ENCODE data around the gene PEX5L. TPM values are rescaled to one million over a fixed set of nuclear protein-coding genes. Genes with fewer than 3 reads are reported as not detected.

PEX5L gene
- polyA plus RNA-seq, 1 donor from 2014 or later: 1.0 TPM

GRCh38 chr3:179829401-179829800 is 207.3 kb downstream of the PEX5L start:
- Histone ChIP-seq H4K20me1 (ENCODE audit: insufficient read depth) (no peaks in the 10 kb centered on the region), H3K79me2 (replicated peaks; ENCODE audit: insufficient read depth, low read length) (no peaks in the 10 kb centered on the region), H3K27me3 (ENCODE audit: insufficient read depth, low read depth, low read length) (no peaks in the 10 kb centered on the region), H3K4me3 (ENCODE audit: low read length) (no peak overlapping the region), H2AFZ (ENCODE audit: low read depth, low read length) (no peak overlapping the region), H3K9me3 (ENCODE audit: low read length) (no peaks in the 10 kb centered on the region), H3K9ac (ENCODE audit: low read length) (no peak overlapping the region), H3K4me2 (ENCODE audit: low read length) (no peak overlapping the region), H3K9me2 (ENCODE audit: insufficient read depth, low read length) (no peaks in the 10 kb centered on the region), H3K27ac (ENCODE audit: low read length) (no peak overlapping the region), H3K36me3 (ENCODE audit: insufficient read depth, low read length) (no peaks in the 10 kb centered on the region), H3F3A (ENCODE audit: insufficient read depth, low read length, poor library complexity, severe bottlenecking) (no peaks in the 10 kb centered on the region)
- no peak for TF ChIP-seq CTCF (IDR thresholded peaks at IDR 0.05; ENCODE audit: poor library complexity, severe bottlenecking)

- TF ChIP-seq SMC3 (conservative IDR thresholded peaks at IDR 0.05; ENCODE audit: poor library complexity) (no peak), REST (IDR thresholded peaks at IDR 0.05; ENCODE audit: borderline replicate concordance) (no peak), RAD21 (conservative IDR thresholded peaks at IDR 0.05) (no peak), EZH2 (IDR thresholded peaks at IDR 0.05; ENCODE audit: borderline replicate concordance, insufficient read depth, low read length, poor library complexity, severe bottlenecking) (no peak), EP300 (conservative IDR thresholded peaks at IDR 0.05; ENCODE audit: poor library complexity, severe bottlenecking) (no peak), POLR2AphosphoS5 (IDR thresholded peaks at IDR 0.05) (no peak), MXI1 (conservative IDR thresholded peaks at IDR 0.05; ENCODE audit: poor library complexity, severe bottlenecking) (no peak), CTCF (IDR thresholded peaks at IDR 0.05; ENCODE audit: poor library complexity, severe bottlenecking) (no peak), TAF1 (IDR thresholded peaks at IDR 0.05; ENCODE audit: low read depth) (no peak)
- no peak overlapping the region for H3K27ac ChIP-seq (ENCODE audit: low read length)
These were observed 208.0 kb downstream of the PEX5L start for GRCh38 chr3:179828738-179829137.

More at GRCh38 chr3:179828738-179829137, 208.0 kb downstream of the PEX5L start:
- Histone ChIP-seq H4K20me1 (ENCODE audit: insufficient read depth) (no peaks in the 10 kb centered on the region), H3K79me2 (replicated peaks; ENCODE audit: insufficient read depth, low read length) (no peaks in the 10 kb centered on the region), H2AFZ (ENCODE audit: low read depth, low read length) (no peak overlapping the region), H3K9ac (ENCODE audit: low read length) (no peak overlapping the region), H3K36me3 (ENCODE audit: insufficient read depth, low read length) (no peaks in the 10 kb centered on the region), H3F3A (ENCODE audit: insufficient read depth, low read length, poor library complexity, severe bottlenecking) (no peaks in the 10 kb centered on the region), H3K9me2 (ENCODE audit: insufficient read depth, low read length) (no peaks in the 10 kb centered on the region), H3K4me2 (ENCODE audit: low read length) (no peak overlapping the region), H3K9me3 (ENCODE audit: low read length) (no peaks in the 10 kb centered on the region), H3K4me3 (ENCODE audit: low read length) (no peak overlapping the region), H3K27me3 (ENCODE audit: insufficient read depth, low read depth, low read length) (no peaks in the 10 kb centered on the region)
